ENCODE results near the gene MBD2. TPM values are rescaled to one million over a fixed set of nuclear protein-coding genes. Genes with fewer than 3 reads are reported as not detected.

Gene MBD2
- total RNA-seq, 6 experiments from 2014 or later: 13.7 to 47.7 (median 29.4) TPM

- 12% methylated on average over 6 of the region's 6 CpGs for WGBS (ENCODE audit: insufficient coverage, low coverage, low lambda C conversion rate, missing lambda C conversion rate)
- H3K9me3 ChIP-seq: no peaks in the 10 kb centered on the region
- DNase-seq (no peak), ATAC-seq (peak; percentile 86 to 94 (median 93))
- H3K4me3 ChIP-seq: peak overlapping the region in 1 of 3 donors; percentile 39
- intact Hi-C loops (cut with DNase I): no loop called here
- no peak overlapping the region for H3K27ac ChIP-seq
- H3K27me3 ChIP-seq: no peaks in the 10 kb centered on the region
- H3K4me1 ChIP-seq: no peaks in the 10 kb centered on the region
- TF ChIP-seq POLR2A (IDR thresholded peaks at IDR 0.05): no peak
- TF ChIP-seq, protein P1, sequence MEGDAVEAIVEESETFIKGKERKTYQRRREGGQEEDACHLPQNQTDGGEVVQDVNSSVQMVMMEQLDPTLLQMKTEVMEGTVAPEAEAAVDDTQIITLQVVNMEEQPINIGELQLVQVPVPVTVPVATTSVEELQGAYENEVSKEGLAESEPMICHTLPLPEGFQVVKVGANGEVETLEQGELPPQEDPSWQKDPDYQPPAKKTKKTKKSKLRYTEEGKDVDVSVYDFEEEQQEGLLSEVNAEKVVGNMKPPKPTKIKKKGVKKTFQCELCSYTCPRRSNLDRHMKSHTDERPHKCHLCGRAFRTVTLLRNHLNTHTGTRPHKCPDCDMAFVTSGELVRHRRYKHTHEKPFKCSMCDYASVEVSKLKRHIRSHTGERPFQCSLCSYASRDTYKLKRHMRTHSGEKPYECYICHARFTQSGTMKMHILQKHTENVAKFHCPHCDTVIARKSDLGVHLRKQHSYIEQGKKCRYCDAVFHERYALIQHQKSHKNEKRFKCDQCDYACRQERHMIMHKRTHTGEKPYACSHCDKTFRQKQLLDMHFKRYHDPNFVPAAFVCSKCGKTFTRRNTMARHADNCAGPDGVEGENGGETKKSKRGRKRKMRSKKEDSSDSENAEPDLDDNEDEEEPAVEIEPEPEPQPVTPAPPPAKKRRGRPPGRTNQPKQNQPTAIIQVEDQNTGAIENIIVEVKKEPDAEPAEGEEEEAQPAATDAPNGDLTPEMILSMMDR (IDR thresholded peaks at IDR 0.05): peak; percentile 75 to 82 (median 78)
- no peaks in the 10 kb centered on the region for H3K36me3 ChIP-seq
Observed at GRCh38 chr18:54119524-54120019, 104.9 kb downstream of the MBD2 start.

GRCh38 chr18:54117853-54118773, 106.4 kb downstream of the MBD2 start:
- DNase-seq (no peak), ATAC-seq (no peak)
- H3K4me3 ChIP-seq: no peak overlapping the region
- intact Hi-C loops (cut with DNase I): no loop called here
- no peak overlapping the region for H3K27ac ChIP-seq
- H3K36me3 ChIP-seq: no peaks in the 10 kb centered on the region
- 63% methylated on average over 9 of the region's 9 CpGs for WGBS (ENCODE audit: insufficient coverage, low coverage, low lambda C conversion rate, missing lambda C conversion rate)
- TF ChIP-seq, protein P1 (IDR thresholded peaks at IDR 0.05): no peak
- H3K9me3 ChIP-seq: no peaks in the 10 kb centered on the region
- H3K27me3 ChIP-seq: no peaks in the 10 kb centered on the region
- no peaks in the 10 kb centered on the region for H3K4me1 ChIP-seq

DNA sequence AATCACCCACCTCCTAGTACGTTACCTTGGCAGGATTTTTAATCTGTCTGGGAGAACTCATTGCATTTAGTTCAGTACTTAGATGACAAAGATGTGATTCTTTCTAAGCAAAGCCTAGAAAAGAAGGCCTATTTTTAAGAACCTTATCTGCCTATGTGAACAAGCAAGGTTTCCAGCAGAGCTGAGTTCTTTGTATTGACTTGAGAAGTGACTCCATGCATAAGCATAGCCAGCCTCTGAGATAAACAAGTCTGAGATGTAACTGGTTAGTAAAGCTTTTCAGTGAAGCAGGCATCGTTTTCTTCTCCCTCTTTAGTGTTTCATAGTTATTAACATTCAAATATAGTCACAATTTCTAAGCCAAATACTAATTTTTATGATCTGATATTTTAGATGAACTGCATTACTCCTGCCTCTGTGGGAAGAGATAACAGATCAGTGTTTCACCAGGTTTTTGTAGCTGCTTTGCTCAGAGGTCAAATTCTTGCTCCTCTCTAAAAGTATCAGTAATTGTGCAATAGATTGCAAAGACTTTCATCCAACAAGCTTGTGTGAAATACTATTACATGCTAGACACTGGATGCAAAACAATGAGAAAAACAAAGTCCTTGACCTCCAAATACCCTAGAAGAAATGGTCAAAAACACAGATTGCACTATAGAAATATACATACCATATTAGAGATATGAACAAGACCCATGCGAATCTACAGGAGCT, 107.8 kb downstream of the MBD2 start:
- H3K9me3 ChIP-seq: no peaks in the 10 kb centered on the region
- TF ChIP-seq, protein P1 (IDR thresholded peaks at IDR 0.05): no peak
- no peak for TF ChIP-seq POLR2A (IDR thresholded peaks at IDR 0.05)
- no peak overlapping the region for H3K27ac ChIP-seq
- DNase-seq (no peak), ATAC-seq (peak in 2 of 4 donors; percentile 35 to 40)
- no peak overlapping the region for H3K4me3 ChIP-seq
- H3K27me3 ChIP-seq: no peaks in the 10 kb centered on the region
- WGBS (ENCODE audit: insufficient coverage, low coverage, low lambda C conversion rate, missing lambda C conversion rate): 64% methylated on average over 3 of the region's 3 CpGs
- intact Hi-C loops (cut with DNase I): no loop called here
- H3K4me1 ChIP-seq: no peaks in the 10 kb centered on the region
- no peaks in the 10 kb centered on the region for H3K36me3 ChIP-seq

GRCh38 chr18:54112356-54112755, 112.1 kb downstream of the MBD2 start:
- Histone ChIP-seq H3K4me1 (no peaks in the 10 kb centered on the region), H3K9me3 (no peaks in the 10 kb centered on the region), H3K36me3 (no peaks in the 10 kb centered on the region), H3K4me3 (no peak overlapping the region), H3K27me3 (no peaks in the 10 kb centered on the region), H3K27ac (no peak overlapping the region)
- intact Hi-C loops (cut with DNase I): no loop called here
- DNase-seq (no peak), ATAC-seq (no peak)
- WGBS (ENCODE audit: insufficient coverage, low coverage, low lambda C conversion rate, missing lambda C conversion rate): no CpG with 5 or more reads among the region's 1 CpG
- no peak for TF ChIP-seq POLR2A (IDR thresholded peaks at IDR 0.05)
- TF ChIP-seq, protein P1 (IDR thresholded peaks at IDR 0.05): no peak

Data from right lobe of liver (tissue), 6 donors.